Thymus (tissue), 11 donors: ENCODE results near the gene TMEM9. TPM values are rescaled to one million over a fixed set of nuclear protein-coding genes. Genes with fewer than 3 reads are reported as not detected.

ENCODE experiments used
- DNase-seq, 9 donors: peaks; one replicate each; pipeline ENCODE4 v3.0.0-alpha.2; 2013; ENCODE audit warnings: low spot score in 9 of 9, low read depth in 6 of 9, missing footprints in 1 of 9
- H3K27ac ChIP-seq, 2 donors: one replicate each; pipeline ENCODE4 v1.5.1; 2013; ENCODE audit warnings: control low read depth in 1 of 2, low read depth in 1 of 2, low read length in 1 of 2, mild to moderate bottlenecking in 1 of 2, moderate library complexity in 1 of 2
- H3K27me3 ChIP-seq, 2 donors: one replicate each; pipeline ENCODE4 v1.5.1; 2013; ENCODE audit warnings: low read length in 1 of 2; ENCODE audit not compliant: control insufficient read depth in 2 of 2, insufficient read depth in 1 of 2
- H3K36me3 ChIP-seq, 2 donors: one replicate each; pipeline ENCODE4 v1.5.1; 2013; ENCODE audit warnings: low read length in 1 of 2, mild to moderate bottlenecking in 1 of 2, moderate library complexity in 1 of 2; ENCODE audit not compliant: control insufficient read depth in 2 of 2, insufficient read depth in 2 of 2
- H3K4me1 ChIP-seq, 2 donors: one replicate each; pipeline ENCODE4 v1.5.1; 2013; ENCODE audit warnings: low read length in 2 of 2; ENCODE audit not compliant: control insufficient read depth in 2 of 2, insufficient read depth in 2 of 2
- H3K4me3 ChIP-seq, 2 donors: one replicate each; pipeline ENCODE4 v1.5.1; 2013; ENCODE audit warnings: low read length in 2 of 2, control low read depth in 1 of 2, mild to moderate bottlenecking in 1 of 2
- H3K9me3 ChIP-seq, 2 donors: one replicate each; pipeline ENCODE4 v1.5.1; 2013; ENCODE audit warnings: low read length in 1 of 2, mild to moderate bottlenecking in 1 of 2; ENCODE audit not compliant: control insufficient read depth in 2 of 2, insufficient read depth in 1 of 2
- WGBS: extraction: QIAGEN DNeasy Blood & Tissue Kit; methylation state at CpG from one replicate; pipeline ENCODE4 v1.1.7; 2013; 5-methylcytosine and 5-hydroxymethylcytosine counted together
- polyA plus RNA-seq: library from polyadenylated mRNA; stranded (reverse); fragments of 200-250 nt; gene quantifications from one replicate; pipeline ENCODE4 v1.2.3, GENCODE V29; 2013
- total RNA-seq: library from RNA; stranded (reverse); fragments of 120-200 nt; gene quantifications from one replicate; pipeline ENCODE4 v1.2.4, GENCODE V29; 2013
- donor health status: healthy.

The TMEM9 gene
- total and polyA plus RNA-seq, 2 donors = 31.5 to 57.5 TPM

- no peak overlapping the region for H3K27ac ChIP-seq
- H3K4me1 ChIP-seq = peaks cover 0 to 7% of the 10 kb centered on the region in 2 donors
- no peak for DNase-seq
- H3K27me3 ChIP-seq = peaks cover 0 to 34% of the 10 kb centered on the region in 2 donors
- no peaks in the 10 kb centered on the region for H3K9me3 ChIP-seq
- no peaks in the 10 kb centered on the region for H3K36me3 ChIP-seq
- 91% methylated on average over 2 of the region's 2 CpGs for WGBS
- no peak overlapping the region for H3K4me3 ChIP-seq
Measured at GRCh38 chr1:201189085-201189484, 34.8 kb upstream of the TMEM9 start.

- DNase-seq = no peak
- peaks cover 0 to 13% of the 10 kb centered on the region in 2 donors for H3K4me1 ChIP-seq
- 98% methylated on average over 3 of the region's 3 CpGs for WGBS
- H3K27me3 ChIP-seq = peaks cover 0 to 40% of the 10 kb centered on the region in 2 donors
- H3K27ac ChIP-seq = no peak overlapping the region
- H3K4me3 ChIP-seq = no peak overlapping the region
- no peaks in the 10 kb centered on the region for H3K9me3 ChIP-seq
- H3K36me3 ChIP-seq = no peaks in the 10 kb centered on the region
Measured at GRCh38 chr1:201186192-201186591, 31.9 kb upstream of the TMEM9 start.

GRCh38 chr1:201185527-201186128, 31.4 kb upstream of the TMEM9 start:
- H3K4me3 ChIP-seq = no peak overlapping the region

GRCh38 chr1:201185123-201185453, 30.8 kb upstream of the TMEM9 start:
- Histone ChIP-seq H3K27me3 (peaks cover 0 to 37% of the 10 kb centered on the region in 2 donors), H3K9me3 (no peaks in the 10 kb centered on the region), H3K4me3 (no peak overlapping the region), H3K36me3 (no peaks in the 10 kb centered on the region), H3K27ac (no peak overlapping the region), H3K4me1 (peaks cover 0 to 13% of the 10 kb centered on the region in 2 donors)
- 83% methylated on average over 3 of the region's 3 CpGs for WGBS
- DNase-seq = no peak

More at GRCh38 chr1:201185527-201186128, 31.4 kb upstream of the TMEM9 start:
- 87% methylated on average over 5 of the region's 5 CpGs for WGBS
- DNase-seq = no peak
- Histone ChIP-seq H3K9me3 (no peaks in the 10 kb centered on the region), H3K27me3 (peaks cover 0 to 40% of the 10 kb centered on the region in 2 donors), H3K36me3 (no peaks in the 10 kb centered on the region), H3K27ac (no peak overlapping the region), H3K4me1 (peaks cover 0 to 13% of the 10 kb centered on the region in 2 donors)

- 76% methylated on average over 9 of the region's 9 CpGs for WGBS
- Histone ChIP-seq H3K36me3 (no peaks in the 10 kb centered on the region), H3K4me3 (no peak overlapping the region), H3K27me3 (peaks cover 0 to 34% of the 10 kb centered on the region in 2 donors), H3K27ac (peak overlapping the region; percentile 20 to 36), H3K4me1 (peaks cover 0 to 13% of the 10 kb centered on the region in 2 donors), H3K9me3 (no peaks in the 10 kb centered on the region)
- peak in 1 of 9 donors; percentile 10 for DNase-seq
Measured at GRCh38 chr1:201184307-201185122, 30.2 kb upstream of the TMEM9 start.

GRCh38 chr1:201183753-201184152, 29.5 kb upstream of the TMEM9 start:
- Histone ChIP-seq H3K36me3 (no peaks in the 10 kb centered on the region), H3K27ac (peak overlapping the region; percentile 35 to 46), H3K4me1 (peaks cover 0 to 13% of the 10 kb centered on the region in 2 donors), H3K27me3 (peaks cover 0 to 30% of the 10 kb centered on the region in 2 donors), H3K9me3 (no peaks in the 10 kb centered on the region), H3K4me3 (no peak overlapping the region)
- DNase-seq = no peak
- WGBS = 91% methylated on average over 5 of the region's 5 CpGs

- no peak overlapping the region for H3K27ac ChIP-seq
- no peak for DNase-seq
- H3K27me3 ChIP-seq = peaks cover 0 to 30% of the 10 kb centered on the region in 2 donors
- H3K9me3 ChIP-seq = no peaks in the 10 kb centered on the region
- WGBS = 92% methylated on average over 3 of the region's 3 CpGs
- no peaks in the 10 kb centered on the region for H3K36me3 ChIP-seq
- peaks cover 0 to 13% of the 10 kb centered on the region in 2 donors for H3K4me1 ChIP-seq
- no peak overlapping the region for H3K4me3 ChIP-seq
Measured at GRCh38 chr1:201183209-201183608, 28.9 kb upstream of the TMEM9 start.

GRCh38 chr1:201181726-201182125, 27.5 kb upstream of the TMEM9 start:
- Histone ChIP-seq H3K36me3 (no peaks in the 10 kb centered on the region), H3K9me3 (no peaks in the 10 kb centered on the region), H3K4me3 (no peak overlapping the region), H3K27ac (no peak overlapping the region), H3K27me3 (peaks cover 0 to 28% of the 10 kb centered on the region in 2 donors), H3K4me1 (peaks cover 0 to 13% of the 10 kb centered on the region in 2 donors)
- 85% methylated on average over 2 of the region's 2 CpGs for WGBS
- no peak for DNase-seq

GRCh38 chr1:201181323-201181722, 27.0 kb upstream of the TMEM9 start:
- no peak for DNase-seq

More at GRCh38 chr1:201181323-201181722, 27.0 kb upstream of the TMEM9 start:
- 90% methylated on average over 1 of the region's 1 CpG for WGBS
- Histone ChIP-seq H3K4me3 (no peak overlapping the region), H3K4me1 (peaks cover 0 to 13% of the 10 kb centered on the region in 2 donors), H3K9me3 (no peaks in the 10 kb centered on the region), H3K36me3 (no peaks in the 10 kb centered on the region), H3K27ac (no peak overlapping the region), H3K27me3 (peaks cover 0 to 31% of the 10 kb centered on the region in 2 donors)
